Thyroid gland (tissue), 4 donors: Measurements from ENCODE around the gene LDLRAD3. TPM values are rescaled to one million over a fixed set of nuclear protein-coding genes. Genes with fewer than 3 reads are reported as not detected.

ENCODE experiments used
- DNase-seq, 2 donors: peaks; one replicate each; pipeline ENCODE4 v3.0.0-alpha.2; 2019
- H3K27ac ChIP-seq, 3 donors: fragments of 200-600 bp; sonication (generic); 1 replicate in 2 of 3; 2 replicates in 1 of 3; pipeline ENCODE4 v1.5.1; 2016 to 2019; ENCODE audit warnings: mild to moderate bottlenecking in 1 of 3, moderate library complexity in 1 of 3
- H3K27me3 ChIP-seq: fragments of 200-600 bp; sonication (generic); one replicate; pipeline ENCODE4 v1.5.1; 2019
- H3K36me3 ChIP-seq, 2 donors: fragments of 200-600 bp; sonication (generic); one replicate each; pipeline ENCODE4 v1.5.1; 2016 to 2019
- H3K4me1 ChIP-seq, 2 donors: fragments of 200-600 bp; sonication (generic); one replicate each; pipeline ENCODE4 v1.5.1; 2017 to 2019
- H3K4me3 ChIP-seq, 3 donors: fragments of 200-600 bp; sonication (generic); replicated peaks in 1 of 3; 1 replicate in 2 of 3; 2 replicates in 1 of 3; pipeline ENCODE4 v1.5.1; 2016; ENCODE audit warnings: mild to moderate bottlenecking in 1 of 3
- H3K9me3 ChIP-seq: fragments of 200-600 bp; sonication (generic); one replicate; pipeline ENCODE4 v1.5.1; 2017
- CTCF ChIP-seq, 6 experiments: fragments of 200-600 bp in 3 of 6; fragments of 450-650 bp in 3 of 6; sonication (generic) in 3 of 6; IDR thresholded peaks; one replicate each; pipeline ENCODE4 v1.5.1; 2016 to 2019; ENCODE audit warnings: antibody characterized with exemption in 6 of 6, mild to moderate bottlenecking in 2 of 6, inconsistent platforms in 1 of 6, moderate library complexity in 1 of 6
- POLR2A ChIP-seq, 2 donors: fragments of 450-650 bp; IDR thresholded peaks; one replicate each; pipeline ENCODE4 v1.6.1; 2017; ENCODE audit warnings: antibody characterized with exemption in 2 of 2, mild to moderate bottlenecking in 2 of 2, moderate library complexity in 1 of 2
- WGBS, 2 donors: methylation state at CpG; one replicate each; pipeline ENCODE4 v1.1.5; 2017; 5-methylcytosine and 5-hydroxymethylcytosine counted together
- intact Hi-C: fragments of 100-400 bp; cut with DNase I; formaldehyde crosslinking; loops from one replicate; pipeline ENCODE4 v1.15.1; 2023
- total RNA-seq, 4 donors: library from RNA; depleted of rRNA; stranded (reverse); fragments of >200 nt; gene quantifications; one replicate each; pipeline ENCODE4 v1.2.3, GENCODE V29; 2016

Gene LDLRAD3
- total RNA-seq, 4 donors from 2014 or later = 3.6 to 9.3 (median 6.2) TPM

DNA sequence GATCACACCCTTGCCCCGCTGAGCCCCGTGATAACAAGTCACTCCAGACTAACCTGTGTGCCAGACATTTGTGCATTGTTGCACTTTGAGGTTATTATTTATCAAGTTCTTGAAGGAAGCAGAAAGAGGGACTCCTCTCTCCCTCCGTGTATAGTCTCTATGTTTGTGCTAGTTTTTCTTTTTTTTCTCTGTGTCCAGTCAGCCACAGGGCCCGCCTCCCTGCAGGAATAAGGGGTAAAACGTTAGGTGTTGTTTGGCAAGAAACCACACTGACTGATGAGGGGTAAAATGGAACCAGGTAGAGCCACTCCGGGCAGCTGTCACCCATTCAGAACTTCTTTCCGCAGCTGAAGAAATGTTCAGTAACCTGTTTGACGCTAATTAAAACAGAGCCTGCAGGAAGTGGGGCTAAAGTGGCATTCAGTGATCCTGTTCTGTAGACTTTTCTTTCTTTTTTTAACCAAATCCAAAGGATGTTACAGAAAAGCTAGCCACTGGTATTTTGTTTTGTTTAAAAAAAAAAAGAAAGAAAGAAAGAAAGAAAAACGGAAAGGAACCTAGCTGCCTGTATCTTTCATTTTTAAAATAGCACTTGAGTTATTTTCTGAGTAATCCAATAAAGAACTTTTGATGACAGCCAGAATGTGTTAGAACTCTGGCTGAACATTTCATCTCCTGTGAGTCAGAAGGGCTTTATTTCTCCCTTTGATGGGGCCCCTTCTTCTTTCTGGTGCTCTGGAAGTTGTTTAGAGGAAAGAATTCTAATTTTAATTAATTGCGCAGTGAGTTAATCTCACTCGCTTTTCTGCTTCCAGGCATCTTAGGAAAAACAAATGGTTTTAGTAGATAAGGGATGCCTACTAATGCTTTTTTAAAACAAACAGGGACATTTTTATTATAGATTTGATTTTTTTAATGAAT lies 287.2 kb downstream of the LDLRAD3 start:
- H3K9me3 ChIP-seq = no peaks in the 10 kb centered on the region
- TF ChIP-seq CTCF (IDR thresholded peaks at IDR 0.05) = no peak
- no peak for TF ChIP-seq POLR2A (IDR thresholded peaks at IDR 0.05)
- no peaks in the 10 kb centered on the region for H3K4me1 ChIP-seq
- H3K27me3 ChIP-seq = no peaks in the 10 kb centered on the region
- H3K4me3 ChIP-seq = no peak overlapping the region
- intact Hi-C loops = no loop called here
- H3K36me3 ChIP-seq = no peaks in the 10 kb centered on the region
- H3K27ac ChIP-seq = no peak overlapping the region
- DNase-seq = no peak
- 75 to 76% methylated on average over 11 of the region's 11 CpGs for WGBS, 2 donors

- Histone ChIP-seq H3K4me1 (no peaks in the 10 kb centered on the region), H3K36me3 (no peaks in the 10 kb centered on the region), H3K4me3 (no peak overlapping the region), H3K27me3 (no peaks in the 10 kb centered on the region), H3K27ac (no peak overlapping the region), H3K9me3 (no peaks in the 10 kb centered on the region)
- no peak for DNase-seq
- no peak for TF ChIP-seq POLR2A (IDR thresholded peaks at IDR 0.05)
- TF ChIP-seq CTCF (IDR thresholded peaks at IDR 0.05) = no peak
- intact Hi-C loops = no loop called here
- 46 to 51% methylated on average over 3 of the region's 3 CpGs for WGBS, 2 donors
These were observed 289.3 kb downstream of the LDLRAD3 start for GRCh38 chr11:36233204-36233603.

- no peak for DNase-seq
- no peak overlapping the region for H3K27ac ChIP-seq
- no peak overlapping the region for H3K4me3 ChIP-seq
- intact Hi-C loops = no loop called here
- no peaks in the 10 kb centered on the region for H3K9me3 ChIP-seq
- H3K36me3 ChIP-seq = no peaks in the 10 kb centered on the region
- H3K27me3 ChIP-seq = no peaks in the 10 kb centered on the region
- WGBS, 2 donors = 89 to 98% methylated on average over 2 of the region's 2 CpGs
- H3K4me1 ChIP-seq = no peaks in the 10 kb centered on the region
- TF ChIP-seq CTCF (IDR thresholded peaks at IDR 0.05) = no peak
- no peak for TF ChIP-seq POLR2A (IDR thresholded peaks at IDR 0.05)
These were observed 291.0 kb downstream of the LDLRAD3 start for GRCh38 chr11:36234825-36235224.

DNA sequence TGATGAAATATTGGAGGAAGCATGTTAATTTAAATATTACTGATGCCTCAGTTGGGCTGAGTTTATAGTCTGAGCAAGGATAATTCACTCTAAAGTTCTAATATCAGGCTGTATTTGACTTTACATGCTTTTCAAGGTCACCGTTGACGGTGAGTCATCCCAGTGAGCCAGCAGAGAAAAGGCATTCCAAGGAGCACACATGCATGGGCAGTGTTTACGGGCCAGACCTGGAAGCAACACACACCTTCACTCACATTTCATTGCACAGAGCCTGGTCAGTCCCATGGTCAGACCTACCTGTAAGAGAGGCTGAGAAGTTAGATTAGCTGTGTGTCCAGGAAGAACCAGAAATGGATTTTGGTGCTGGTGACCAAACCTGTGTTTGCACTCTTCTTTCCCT lies 291.9 kb downstream of the LDLRAD3 start:
- Histone ChIP-seq H3K4me3 (no peak overlapping the region), H3K9me3 (no peaks in the 10 kb centered on the region), H3K27ac (no peak overlapping the region), H3K4me1 (no peaks in the 10 kb centered on the region), H3K27me3 (no peaks in the 10 kb centered on the region), H3K36me3 (no peaks in the 10 kb centered on the region)
- intact Hi-C loops = no loop called here
- 94 to 95% methylated on average over 3 of the region's 3 CpGs for WGBS, 2 donors
- no peak for TF ChIP-seq POLR2A (IDR thresholded peaks at IDR 0.05)
- TF ChIP-seq CTCF (IDR thresholded peaks at IDR 0.05) = no peak
- no peak for DNase-seq

DNA sequence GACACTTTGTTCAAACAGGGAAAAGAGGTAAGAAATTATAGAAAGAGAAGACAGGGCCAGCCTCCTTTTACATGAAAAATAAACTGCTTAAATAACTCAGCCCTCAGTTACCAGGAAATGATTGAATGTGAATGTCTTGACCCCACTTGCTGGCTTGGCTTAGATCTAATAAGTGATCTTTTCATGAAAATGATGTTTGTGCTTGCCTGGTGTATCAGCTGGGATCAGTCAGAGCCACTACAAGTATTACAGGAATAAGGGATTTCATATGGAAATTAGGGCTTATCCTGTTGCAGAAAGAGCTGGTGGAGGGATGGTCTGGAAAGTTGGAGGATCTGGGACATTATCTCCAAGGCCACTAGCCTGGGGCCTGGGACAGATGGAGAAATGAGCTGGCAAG lies 293.5 kb downstream of the LDLRAD3 start:
- TF ChIP-seq POLR2A (IDR thresholded peaks at IDR 0.05) (no peak), CTCF (IDR thresholded peaks at IDR 0.05) (no peak)
- Histone ChIP-seq H3K4me3 (no peak overlapping the region), H3K27ac (no peak overlapping the region), H3K9me3 (no peaks in the 10 kb centered on the region), H3K27me3 (no peaks in the 10 kb centered on the region), H3K4me1 (no peaks in the 10 kb centered on the region), H3K36me3 (no peaks in the 10 kb centered on the region)
- intact Hi-C loops = no loop called here
- DNase-seq = no peak
